ENCODE measurements around the gene ADAMTS14.

Gene ADAMTS14

DNA sequence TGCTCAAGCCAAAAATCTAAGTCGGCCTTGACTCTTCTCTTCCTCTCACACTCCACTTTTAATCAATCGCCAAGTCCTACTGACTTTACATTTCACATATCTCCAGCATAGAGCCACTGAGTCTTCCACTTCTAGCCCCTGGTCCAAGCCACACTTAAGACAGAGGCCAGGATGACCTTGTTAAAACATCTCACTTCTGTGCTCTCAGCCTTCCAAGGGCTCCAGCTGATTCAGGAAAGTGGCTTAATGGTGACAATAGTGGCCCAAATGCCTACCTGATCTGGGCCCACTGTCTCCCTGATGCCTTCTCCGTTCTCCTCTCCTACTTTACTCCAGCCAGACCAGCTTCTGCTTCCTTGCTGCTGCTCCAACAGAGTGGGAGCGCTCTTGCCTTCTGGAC is 108.5 kb downstream of the ADAMTS14 start:
- H3K9me3 ChIP-seq (ENCODE audit: low read depth, low read length) = no peaks in the 10 kb centered on the region
- no peak overlapping the region for H3K4me3 ChIP-seq
- no peaks in the 10 kb centered on the region for H3K36me3 ChIP-seq (ENCODE audit: insufficient read depth, low read length)
- H3K27ac ChIP-seq = no peak overlapping the region
- TF ChIP-seq EZH2 (IDR thresholded peaks at IDR 0.05) (no peak), POLR2AphosphoS5 (IDR thresholded peaks at IDR 0.05; ENCODE audit: borderline replicate concordance, low read depth, low read length) (no peak), FOXP2 (optimal IDR thresholded peaks at IDR 0.05; ENCODE audit: control extremely low read depth, extremely low read length, insufficient read depth) (no peak)
- no peak for DNase-seq (ENCODE audit: low read depth, low spot score)
- H3K9ac ChIP-seq (ENCODE audit: insufficient read length) = no peak overlapping the region

DNA sequence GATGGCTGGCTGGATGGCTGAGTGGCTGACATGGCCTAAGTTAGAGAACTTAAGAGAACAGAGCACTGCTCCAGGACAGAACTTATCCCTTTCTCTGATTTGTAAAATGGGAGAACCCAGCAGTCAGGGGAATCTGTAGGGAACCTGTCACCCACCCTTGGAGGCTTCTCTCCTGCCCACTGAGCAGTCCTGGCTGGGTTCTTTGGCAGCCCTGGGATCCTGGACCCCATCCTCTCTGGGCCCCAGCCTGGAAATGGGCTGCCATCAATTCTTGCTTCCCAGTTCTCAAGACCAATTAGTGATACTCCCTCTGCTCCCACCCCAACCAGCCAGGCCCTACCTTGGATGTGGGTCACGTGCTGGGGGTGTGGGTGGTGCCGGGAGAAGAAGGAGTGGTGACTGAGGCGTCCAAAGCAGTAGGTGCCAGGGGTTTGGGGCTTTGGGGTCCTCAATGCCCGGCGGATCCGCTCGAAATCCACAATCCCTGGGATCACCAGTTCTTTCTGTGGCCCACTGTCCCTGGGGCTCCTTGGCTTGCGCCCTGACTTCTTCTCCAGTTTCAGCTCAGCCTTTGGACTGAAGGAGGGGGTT is 109.2 kb downstream of the ADAMTS14 start:
- Histone ChIP-seq H3K9ac (ENCODE audit: insufficient read length) (no peak overlapping the region), H3K36me3 (ENCODE audit: insufficient read depth, low read length) (no peaks in the 10 kb centered on the region), H3K9me3 (ENCODE audit: low read depth, low read length) (no peaks in the 10 kb centered on the region), H3K27ac (no peak overlapping the region), H3K4me3 (no peak overlapping the region)
- DNase-seq (ENCODE audit: low read depth, low spot score) = no peak
- TF ChIP-seq EZH2 (IDR thresholded peaks at IDR 0.05) = no peak
- no peak for TF ChIP-seq POLR2AphosphoS5 (IDR thresholded peaks at IDR 0.05; ENCODE audit: borderline replicate concordance, low read depth, low read length)
- no peak for TF ChIP-seq FOXP2 (optimal IDR thresholded peaks at IDR 0.05; ENCODE audit: control extremely low read depth, extremely low read length, insufficient read depth)

DNA sequence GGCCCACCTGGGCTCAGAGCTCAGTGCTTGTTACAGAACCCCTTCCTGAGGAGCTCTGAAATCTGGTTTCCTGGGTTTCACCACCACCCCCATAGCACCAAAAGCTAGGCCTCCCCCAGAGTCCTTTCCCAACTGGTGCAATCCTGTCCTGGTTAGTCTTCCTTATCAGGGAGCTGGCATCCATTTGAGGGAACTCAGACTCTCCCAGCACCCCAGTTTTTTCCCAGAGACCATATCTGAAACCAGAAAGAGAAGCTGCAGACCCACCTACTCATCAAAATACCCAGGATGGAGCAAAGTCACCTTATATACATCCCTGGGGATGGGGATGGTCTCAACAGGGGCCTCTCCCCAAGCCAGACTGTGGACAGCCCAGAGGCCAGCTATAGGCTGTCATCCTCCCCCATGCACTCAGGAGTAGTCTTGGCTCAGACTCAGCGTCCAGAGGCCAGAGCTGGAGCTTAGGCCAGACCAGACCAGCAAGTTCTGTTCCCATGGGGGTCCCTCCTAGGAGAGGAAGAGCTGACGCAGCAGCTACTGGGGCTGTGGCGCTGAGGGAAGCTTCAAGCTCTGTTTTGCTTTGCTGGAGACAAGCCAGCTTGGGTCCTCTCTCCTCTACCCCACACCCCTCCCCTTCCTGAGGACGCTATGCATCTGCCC is 109.9 kb downstream of the ADAMTS14 start:
- Histone ChIP-seq H3K27ac (no peak overlapping the region), H3K9ac (ENCODE audit: insufficient read length) (no peak overlapping the region), H3K9me3 (ENCODE audit: low read depth, low read length) (no peaks in the 10 kb centered on the region), H3K4me3 (no peak overlapping the region), H3K36me3 (ENCODE audit: insufficient read depth, low read length) (no peaks in the 10 kb centered on the region)
- DNase-seq (ENCODE audit: low read depth, low spot score) = no peak
- TF ChIP-seq EZH2 (IDR thresholded peaks at IDR 0.05) (no peak), FOXP2 (optimal IDR thresholded peaks at IDR 0.05; ENCODE audit: control extremely low read depth, extremely low read length, insufficient read depth) (no peak), POLR2AphosphoS5 (IDR thresholded peaks at IDR 0.05; ENCODE audit: borderline replicate concordance, low read depth, low read length) (no peak)

DNA sequence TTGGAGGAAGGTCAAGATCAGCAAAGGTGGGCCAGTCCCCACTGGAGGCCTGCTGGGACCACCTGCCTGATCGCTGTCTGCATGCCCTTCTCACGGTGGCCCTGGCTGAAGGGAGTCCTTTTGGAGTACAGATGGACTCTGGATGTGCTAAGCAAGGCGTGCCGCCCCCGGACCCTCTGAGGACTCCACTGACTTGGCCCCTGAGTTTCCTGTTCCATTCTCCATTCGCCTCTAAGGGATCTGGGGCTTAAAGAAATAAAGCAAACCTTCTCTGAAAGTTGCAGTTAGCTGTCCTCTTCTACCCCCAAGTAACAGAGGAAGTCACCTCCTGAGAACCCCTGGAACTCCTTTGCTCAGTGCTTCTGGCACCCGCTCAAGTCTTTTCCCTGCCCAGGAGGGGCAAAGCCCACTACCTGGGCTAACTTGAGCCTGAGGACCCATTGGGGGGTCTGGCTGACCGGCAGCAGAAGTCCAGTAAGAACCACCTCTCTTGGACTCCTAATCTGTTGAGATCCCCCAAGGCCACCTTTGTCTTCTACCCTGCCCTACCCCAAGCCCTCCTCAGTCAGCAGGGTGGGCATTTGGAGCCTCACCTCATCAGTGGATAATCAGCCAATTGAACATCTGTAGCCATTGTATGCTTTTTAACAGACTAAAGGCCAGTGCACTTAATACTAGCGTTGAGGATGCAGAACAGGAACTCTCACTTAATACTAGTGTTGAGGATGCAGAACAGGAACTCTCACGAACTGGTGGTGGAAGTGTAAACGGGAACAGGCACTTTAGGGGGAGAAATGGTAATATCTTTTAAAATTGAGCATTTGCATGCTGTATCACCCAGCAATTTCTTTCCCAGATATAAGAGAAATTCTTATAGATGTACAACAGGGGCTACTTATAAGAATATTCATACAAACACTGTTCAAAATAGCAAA is 110.7 kb downstream of the ADAMTS14 start:
- Histone ChIP-seq H3K36me3 (ENCODE audit: insufficient read depth, low read length) (no peaks in the 10 kb centered on the region), H3K27ac (no peak overlapping the region), H3K9me3 (ENCODE audit: low read depth, low read length) (no peaks in the 10 kb centered on the region), H3K4me3 (no peak overlapping the region), H3K9ac (ENCODE audit: insufficient read length) (no peak overlapping the region)
- TF ChIP-seq POLR2AphosphoS5 (IDR thresholded peaks at IDR 0.05; ENCODE audit: borderline replicate concordance, low read depth, low read length) (no peak), EZH2 (IDR thresholded peaks at IDR 0.05) (no peak), FOXP2 (optimal IDR thresholded peaks at IDR 0.05; ENCODE audit: control extremely low read depth, extremely low read length, insufficient read depth) (no peak)
- no peak for DNase-seq (ENCODE audit: low read depth, low spot score)

DNA sequence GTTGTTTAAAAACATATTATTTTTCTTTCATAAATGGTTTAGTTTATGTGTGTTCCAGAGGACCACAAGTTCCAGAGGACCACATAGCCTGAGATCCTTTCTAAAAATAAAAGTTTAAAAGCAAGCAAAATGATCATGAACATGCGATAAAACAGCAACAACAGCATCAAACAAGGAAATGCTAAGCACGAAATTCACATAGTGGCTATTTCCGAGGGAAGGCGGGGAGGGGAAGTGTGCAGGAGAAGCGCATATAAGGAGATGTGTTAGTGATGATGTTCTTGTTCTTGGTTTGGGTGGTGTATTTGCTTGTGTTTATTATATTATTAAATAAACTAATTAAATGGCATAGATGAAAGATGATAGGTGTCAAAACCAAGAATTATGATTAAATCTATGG is 111.7 kb downstream of the ADAMTS14 start:
- H3K27ac ChIP-seq = no peak overlapping the region
- H3K4me3 ChIP-seq = no peak overlapping the region
- no peaks in the 10 kb centered on the region for H3K36me3 ChIP-seq (ENCODE audit: insufficient read depth, low read length)
- TF ChIP-seq POLR2AphosphoS5 (IDR thresholded peaks at IDR 0.05; ENCODE audit: borderline replicate concordance, low read depth, low read length) (no peak), EZH2 (IDR thresholded peaks at IDR 0.05) (no peak), FOXP2 (optimal IDR thresholded peaks at IDR 0.05; ENCODE audit: control extremely low read depth, extremely low read length, insufficient read depth) (no peak)
- DNase-seq (ENCODE audit: low read depth, low spot score) = no peak
- no peak overlapping the region for H3K9ac ChIP-seq (ENCODE audit: insufficient read length)
- no peaks in the 10 kb centered on the region for H3K9me3 ChIP-seq (ENCODE audit: low read depth, low read length)

DNA sequence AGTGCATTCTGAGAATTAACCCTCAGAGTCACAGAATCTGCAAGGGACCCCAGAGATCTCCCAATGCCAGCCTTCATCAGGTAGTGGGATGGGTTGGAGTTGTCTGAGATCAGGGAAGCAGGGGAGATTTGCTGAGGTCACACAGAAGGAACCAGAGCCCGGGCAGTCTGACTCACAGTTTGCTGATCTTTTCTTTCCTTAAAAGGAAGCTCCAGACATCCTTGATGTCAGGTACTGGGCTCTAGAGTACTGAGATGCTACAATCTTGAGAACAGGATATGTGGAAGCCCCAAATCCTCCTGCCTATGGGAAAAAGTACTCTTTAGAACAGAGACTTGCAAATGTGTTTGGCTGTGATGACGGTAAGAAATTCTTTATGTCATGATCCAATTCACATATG is 112.2 kb downstream of the ADAMTS14 start:
- Histone ChIP-seq H3K4me3 (no peak overlapping the region), H3K9ac (ENCODE audit: insufficient read length) (no peak overlapping the region), H3K9me3 (ENCODE audit: low read depth, low read length) (no peaks in the 10 kb centered on the region), H3K36me3 (ENCODE audit: insufficient read depth, low read length) (no peaks in the 10 kb centered on the region), H3K27ac (no peak overlapping the region)
- DNase-seq (ENCODE audit: low read depth, low spot score) = no peak
- TF ChIP-seq FOXP2 (optimal IDR thresholded peaks at IDR 0.05; ENCODE audit: control extremely low read depth, extremely low read length, insufficient read depth) (no peak), POLR2AphosphoS5 (IDR thresholded peaks at IDR 0.05; ENCODE audit: borderline replicate concordance, low read depth, low read length) (no peak), EZH2 (IDR thresholded peaks at IDR 0.05) (no peak)

DNA sequence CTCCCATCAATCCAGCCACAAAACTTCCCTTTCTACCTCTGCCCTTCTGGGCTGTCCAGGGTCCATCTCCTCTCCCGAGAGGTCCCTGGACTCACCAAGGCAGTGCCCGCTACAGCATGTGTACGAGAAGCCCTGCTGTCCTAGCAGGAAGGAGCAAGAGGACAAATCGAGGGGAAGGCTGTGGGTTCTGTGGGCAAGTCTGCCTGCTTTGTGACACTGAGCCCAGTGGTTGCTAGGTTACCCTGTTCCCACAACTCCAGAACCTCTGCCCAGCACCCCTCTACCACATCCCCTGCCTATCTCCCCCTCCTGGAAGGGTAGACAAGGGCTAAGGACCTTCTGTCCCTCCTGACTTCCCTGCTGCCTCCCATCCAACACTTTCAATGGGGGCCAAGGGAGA is 112.9 kb downstream of the ADAMTS14 start, which contains the start of gene TBATA:
TBATA (minus strand) TSS at position 188 of the 400 bp plus-strand sequence. CDS start 1,998 bp downstream, outside the sequence.
- TF ChIP-seq EZH2 (IDR thresholded peaks at IDR 0.05) = no peak
- TF ChIP-seq FOXP2 (optimal IDR thresholded peaks at IDR 0.05; ENCODE audit: control extremely low read depth, extremely low read length, insufficient read depth) = no peak
- no peak for TF ChIP-seq POLR2AphosphoS5 (IDR thresholded peaks at IDR 0.05; ENCODE audit: borderline replicate concordance, low read depth, low read length)
- no peak within 1 kb of the TSS for H3K9ac ChIP-seq (ENCODE audit: insufficient read length)
- no peak for DNase-seq (ENCODE audit: low read depth, low spot score)

DNA sequence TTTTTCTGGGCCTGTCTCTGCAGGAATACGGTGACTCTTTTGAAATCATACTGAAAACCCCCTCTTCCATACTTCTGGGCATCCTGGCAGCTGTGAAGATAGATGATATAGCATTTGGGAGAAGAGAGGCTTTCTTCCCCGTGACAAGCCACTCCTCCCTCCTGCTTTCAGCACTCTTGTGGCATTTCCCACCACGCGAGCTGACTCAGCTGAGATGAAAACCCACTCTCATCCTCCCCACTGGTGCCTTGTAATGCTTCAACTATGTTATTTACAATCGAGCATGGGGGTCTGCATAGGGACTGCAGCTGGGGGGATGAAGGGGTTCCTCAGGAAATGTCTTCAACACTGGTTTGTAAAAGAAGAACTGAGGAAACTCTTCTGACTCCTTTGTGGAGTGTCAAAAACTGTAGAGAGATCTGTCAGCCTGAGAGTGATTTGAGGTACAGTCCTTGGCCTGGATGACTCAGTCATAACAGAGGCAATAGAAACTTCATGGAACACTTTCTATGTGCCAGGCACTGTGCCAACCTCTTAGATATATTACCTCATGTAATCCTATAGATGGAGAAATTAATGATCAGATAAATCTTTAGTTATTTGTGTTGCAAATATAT is 114.6 kb downstream of the ADAMTS14 start:
- no peaks in the 10 kb centered on the region for H3K36me3 ChIP-seq (ENCODE audit: insufficient read depth, low read length)
- no peak overlapping the region for H3K4me3 ChIP-seq
- H3K9me3 ChIP-seq (ENCODE audit: low read depth, low read length) = no peaks in the 10 kb centered on the region
- no peak overlapping the region for H3K27ac ChIP-seq
- TF ChIP-seq POLR2AphosphoS5 (IDR thresholded peaks at IDR 0.05; ENCODE audit: borderline replicate concordance, low read depth, low read length) (no peak), EZH2 (IDR thresholded peaks at IDR 0.05) (no peak), FOXP2 (optimal IDR thresholded peaks at IDR 0.05; ENCODE audit: control extremely low read depth, extremely low read length, insufficient read depth) (no peak)
- DNase-seq (ENCODE audit: low read depth, low spot score) = no peak
- no peak overlapping the region for H3K9ac ChIP-seq (ENCODE audit: insufficient read length)

More for the DNA sequence above, 112.9 kb downstream of the ADAMTS14 start, which contains the start of gene TBATA:
- no peak within 1 kb of the TSS for H3K27ac ChIP-seq
- H3K36me3 ChIP-seq (ENCODE audit: insufficient read depth, low read length) = no peaks in the 10 kb centered on the region
- no peak within 1 kb of the TSS for H3K4me3 ChIP-seq
- no peaks in the 10 kb centered on the region for H3K9me3 ChIP-seq (ENCODE audit: low read depth, low read length)
